ENCODE measurements around the gene SLC25A38. TPM values are rescaled to one million over a fixed set of nuclear protein-coding genes. Genes with fewer than 3 reads are reported as not detected.

Gene SLC25A38
- total and polyA plus RNA-seq, 2 experiments from 2014 or later: 19.8 to 61.9 TPM

- TF ChIP-seq, protein P1, sequence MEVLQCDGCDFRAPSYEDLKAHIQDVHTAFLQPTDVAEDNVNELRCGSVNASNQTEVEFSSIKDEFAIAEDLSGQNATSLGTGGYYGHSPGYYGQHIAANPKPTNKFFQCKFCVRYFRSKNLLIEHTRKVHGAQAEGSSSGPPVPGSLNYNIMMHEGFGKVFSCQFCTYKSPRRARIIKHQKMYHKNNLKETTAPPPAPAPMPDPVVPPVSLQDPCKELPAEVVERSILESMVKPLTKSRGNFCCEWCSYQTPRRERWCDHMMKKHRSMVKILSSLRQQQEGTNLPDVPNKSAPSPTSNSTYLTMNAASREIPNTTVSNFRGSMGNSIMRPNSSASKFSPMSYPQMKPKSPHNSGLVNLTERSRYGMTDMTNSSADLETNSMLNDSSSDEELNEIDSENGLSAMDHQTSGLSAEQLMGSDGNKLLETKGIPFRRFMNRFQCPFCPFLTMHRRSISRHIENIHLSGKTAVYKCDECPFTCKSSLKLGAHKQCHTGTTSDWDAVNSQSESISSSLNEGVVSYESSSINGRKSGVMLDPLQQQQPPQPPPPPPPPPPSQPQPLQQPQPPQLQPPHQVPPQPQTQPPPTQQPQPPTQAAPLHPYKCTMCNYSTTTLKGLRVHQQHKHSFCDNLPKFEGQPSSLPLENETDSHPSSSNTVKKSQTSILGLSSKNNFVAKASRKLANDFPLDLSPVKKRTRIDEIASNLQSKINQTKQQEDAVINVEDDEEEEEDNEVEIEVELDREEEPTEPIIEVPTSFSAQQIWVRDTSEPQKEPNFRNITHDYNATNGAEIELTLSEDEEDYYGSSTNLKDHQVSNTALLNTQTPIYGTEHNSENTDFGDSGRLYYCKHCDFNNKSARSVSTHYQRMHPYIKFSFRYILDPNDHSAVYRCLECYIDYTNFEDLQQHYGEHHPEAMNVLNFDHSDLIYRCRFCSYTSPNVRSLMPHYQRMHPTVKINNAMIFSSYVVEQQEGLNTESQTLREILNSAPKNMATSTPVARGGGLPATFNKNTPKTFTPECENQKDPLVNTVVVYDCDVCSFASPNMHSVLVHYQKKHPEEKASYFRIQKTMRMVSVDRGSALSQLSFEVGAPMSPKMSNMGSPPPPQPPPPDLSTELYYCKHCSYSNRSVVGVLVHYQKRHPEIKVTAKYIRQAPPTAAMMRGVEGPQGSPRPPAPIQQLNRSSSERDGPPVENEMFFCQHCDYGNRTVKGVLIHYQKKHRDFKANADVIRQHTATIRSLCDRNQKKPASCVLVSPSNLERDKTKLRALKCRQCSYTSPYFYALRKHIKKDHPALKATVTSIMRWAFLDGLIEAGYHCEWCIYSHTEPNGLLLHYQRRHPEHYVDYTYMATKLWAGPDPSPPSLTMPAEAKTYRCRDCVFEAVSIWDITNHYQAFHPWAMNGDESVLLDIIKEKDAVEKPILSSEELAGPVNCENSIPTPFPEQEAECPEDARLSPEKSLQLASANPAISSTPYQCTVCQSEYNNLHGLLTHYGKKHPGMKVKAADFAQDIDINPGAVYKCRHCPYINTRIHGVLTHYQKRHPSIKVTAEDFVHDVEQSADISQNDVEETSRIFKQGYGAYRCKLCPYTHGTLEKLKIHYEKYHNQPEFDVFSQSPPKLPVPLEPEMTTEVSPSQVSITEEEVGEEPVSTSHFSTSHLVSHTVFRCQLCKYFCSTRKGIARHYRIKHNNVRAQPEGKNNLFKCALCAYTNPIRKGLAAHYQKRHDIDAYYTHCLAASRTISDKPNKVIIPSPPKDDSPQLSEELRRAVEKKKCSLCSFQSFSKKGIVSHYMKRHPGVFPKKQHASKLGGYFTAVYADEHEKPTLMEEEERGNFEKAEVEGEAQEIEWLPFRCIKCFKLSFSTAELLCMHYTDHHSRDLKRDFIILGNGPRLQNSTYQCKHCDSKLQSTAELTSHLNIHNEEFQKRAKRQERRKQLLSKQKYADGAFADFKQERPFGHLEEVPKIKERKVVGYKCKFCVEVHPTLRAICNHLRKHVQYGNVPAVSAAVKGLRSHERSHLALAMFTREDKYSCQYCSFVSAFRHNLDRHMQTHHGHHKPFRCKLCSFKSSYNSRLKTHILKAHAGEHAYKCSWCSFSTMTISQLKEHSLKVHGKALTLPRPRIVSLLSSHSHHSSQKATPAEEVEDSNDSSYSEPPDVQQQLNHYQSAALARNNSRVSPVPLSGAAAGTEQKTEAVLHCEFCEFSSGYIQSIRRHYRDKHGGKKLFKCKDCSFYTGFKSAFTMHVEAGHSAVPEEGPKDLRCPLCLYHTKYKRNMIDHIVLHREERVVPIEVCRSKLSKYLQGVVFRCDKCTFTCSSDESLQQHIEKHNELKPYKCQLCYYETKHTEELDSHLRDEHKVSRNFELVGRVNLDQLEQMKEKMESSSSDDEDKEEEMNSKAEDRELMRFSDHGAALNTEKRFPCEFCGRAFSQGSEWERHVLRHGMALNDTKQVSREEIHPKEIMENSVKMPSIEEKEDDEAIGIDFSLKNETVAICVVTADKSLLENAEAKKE (CRISPR knock-in tag; IDR thresholded peaks at IDR 0.05): no peak
- no peak for TF ChIP-seq CTCF (conservative IDR thresholded peaks at IDR 0.05; ENCODE audit: low read depth in 2 of 2)
Measured at GRCh38 chr3:39338201-39338600, 45.0 kb upstream of the SLC25A38 start (continued).

- Histone ChIP-seq H3K9me2 (ENCODE audit: insufficient read depth) (peaks cover 6% of the 10 kb centered on the region; the same call in 1 of the 2 replicates), H3K27ac (ENCODE audit: low read depth) (no peak overlapping the region), H3K4me2 (no peak overlapping the region), H3K36me3 (ENCODE audit: insufficient read depth) (no peaks in the 10 kb centered on the region), H4K20me1 (replicated peaks; ENCODE audit: insufficient read depth) (no peaks in the 10 kb centered on the region), H3K4me1 (ENCODE audit: insufficient read depth) (peaks cover 5% of the 10 kb centered on the region; the same call in 1 of the 2 replicates), H3K27me3 (ENCODE audit: insufficient read depth) (no peaks in the 10 kb centered on the region), H3K79me2 (replicated peaks; ENCODE audit: insufficient read depth) (no peaks in the 10 kb centered on the region), H3F3A (replicated peaks; ENCODE audit: low read depth) (no peaks in the 10 kb centered on the region), H3K4me3 (no peak overlapping the region), H2AFZ (no peak overlapping the region)
- Mint-ChIP-seq H3K36me3 (ENCODE audit: low read depth) (no peaks in the 10 kb centered on the region), H3K9me3 (no peaks in the 10 kb centered on the region), H3K27me3 (ENCODE audit: insufficient read depth, low read depth, poor library complexity) (peaks cover 4% of the 10 kb centered on the region), H3K27ac (no peak overlapping the region), H3K4me3 (no peak overlapping the region), H3K4me1 (peaks cover 6% of the 10 kb centered on the region; the same call in 2 of the 3 replicates)
- ATAC-seq (no peak), DNase-seq (ENCODE audit: low spot score) (no peak)
- TF ChIP-seq CTCF (conservative IDR thresholded peaks at IDR 0.05; ENCODE audit: low read depth in 2 of 2) (no peak), REST (IDR thresholded peaks at IDR 0.05; ENCODE audit: unreplicated experiment) (no peak), ZNF331 (CRISPR knock-in tag; IDR thresholded peaks at IDR 0.05; ENCODE audit: low read depth) (no peak), EZH2phosphoT487 (IDR thresholded peaks at IDR 0.05; ENCODE audit: unreplicated experiment) (no peak), JUNB (IDR thresholded peaks at IDR 0.05; ENCODE audit: unreplicated experiment) (no peak)
Measured at GRCh38 chr3:39339086-39339485, 44.1 kb upstream of the SLC25A38 start.
